Kidney epithelial cell (primary cell): ENCODE measurements around the gene TOP1. TPM values are rescaled to one million over a fixed set of nuclear protein-coding genes. Genes with fewer than 3 reads are reported as not detected.

Source experiments
- DNase-seq: peaks from one replicate; pipeline ENCODE4 v3.0.0-alpha.2; 2010; ENCODE audit warnings: low read depth
- H3K27me3 ChIP-seq: 2 replicates; pipeline ENCODE4 v1.6.0; 2011; ENCODE audit warnings: low read length; ENCODE audit not compliant: control insufficient read depth, insufficient read depth
- H3K36me3 ChIP-seq: 2 replicates; pipeline ENCODE4 v1.5.1; 2011; ENCODE audit warnings: low read length; ENCODE audit not compliant: control insufficient read depth, insufficient read depth
- H3K4me3 ChIP-seq: 2 replicates; pipeline ENCODE4 v1.5.1; 2011; ENCODE audit warnings: low read depth, mild to moderate bottlenecking, control low read depth, low read length
- total RNA-seq: library from RNA; depleted of rRNA; stranded (reverse); fragments of >200 nt; gene quantifications from 2 replicates; pipeline ENCODE4 v1.2.3, GENCODE V29; 2015
- TF ChIP-seq, protein P1 (sequence below): IDR thresholded peaks from 2 replicates; pipeline ENCODE4 v1.5.1; 2011; ENCODE audit warnings: mild to moderate bottlenecking, moderate library complexity, low read length, control low read depth, inconsistent platforms; ENCODE audit not compliant: insufficient read depth, poor library complexity, severe bottlenecking

Gene TOP1
- total RNA-seq, 1 donor from 2014 or later: 38.0 TPM

DNA sequence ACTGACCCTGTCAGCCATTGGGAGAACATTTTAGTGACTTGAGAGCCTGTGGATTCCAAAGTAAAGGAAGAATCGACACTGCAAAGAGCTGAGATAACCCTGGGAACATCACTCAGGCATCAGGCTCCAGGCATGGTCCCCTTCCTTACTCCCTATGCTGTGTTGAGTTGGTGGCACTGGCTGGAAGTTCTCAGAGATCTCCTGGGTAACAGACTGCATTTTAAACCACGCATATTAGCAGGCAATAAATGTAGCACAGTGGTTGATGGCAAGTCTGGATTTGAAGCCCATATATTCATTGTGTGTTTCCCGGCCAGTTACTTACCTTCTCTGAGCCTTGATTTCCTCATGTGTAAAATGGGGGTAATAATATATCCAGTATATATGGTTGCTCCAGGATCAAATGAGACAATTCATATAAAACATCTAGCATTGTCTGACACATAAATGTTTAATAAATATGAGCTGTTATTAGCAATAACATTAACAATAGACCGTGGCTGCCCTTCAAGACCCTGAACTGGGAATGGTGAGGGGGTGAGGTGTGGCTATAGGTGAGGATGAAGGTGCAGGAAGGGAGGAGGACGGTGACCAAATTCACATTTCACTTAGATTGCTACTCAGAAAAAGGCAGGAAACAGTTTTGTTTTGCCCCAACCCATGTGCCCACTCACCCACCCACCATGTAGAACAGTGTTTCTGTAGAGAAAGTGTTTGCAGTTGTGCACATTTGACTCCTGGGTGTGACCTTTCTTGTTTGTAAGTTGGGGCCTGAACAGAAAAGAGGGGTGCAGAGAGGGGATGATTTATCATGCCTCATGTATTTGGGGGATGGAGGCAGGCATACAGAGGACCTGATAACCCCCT lies 110.8 kb downstream of the TOP1 start:
- DNase-seq: no peak
- Histone ChIP-seq H3K36me3 (no peaks in the 10 kb centered on the region), H3K4me3 (peak overlapping the region; percentile 84), H3K27me3 (no peaks in the 10 kb centered on the region)
- TF ChIP-seq, protein P1, sequence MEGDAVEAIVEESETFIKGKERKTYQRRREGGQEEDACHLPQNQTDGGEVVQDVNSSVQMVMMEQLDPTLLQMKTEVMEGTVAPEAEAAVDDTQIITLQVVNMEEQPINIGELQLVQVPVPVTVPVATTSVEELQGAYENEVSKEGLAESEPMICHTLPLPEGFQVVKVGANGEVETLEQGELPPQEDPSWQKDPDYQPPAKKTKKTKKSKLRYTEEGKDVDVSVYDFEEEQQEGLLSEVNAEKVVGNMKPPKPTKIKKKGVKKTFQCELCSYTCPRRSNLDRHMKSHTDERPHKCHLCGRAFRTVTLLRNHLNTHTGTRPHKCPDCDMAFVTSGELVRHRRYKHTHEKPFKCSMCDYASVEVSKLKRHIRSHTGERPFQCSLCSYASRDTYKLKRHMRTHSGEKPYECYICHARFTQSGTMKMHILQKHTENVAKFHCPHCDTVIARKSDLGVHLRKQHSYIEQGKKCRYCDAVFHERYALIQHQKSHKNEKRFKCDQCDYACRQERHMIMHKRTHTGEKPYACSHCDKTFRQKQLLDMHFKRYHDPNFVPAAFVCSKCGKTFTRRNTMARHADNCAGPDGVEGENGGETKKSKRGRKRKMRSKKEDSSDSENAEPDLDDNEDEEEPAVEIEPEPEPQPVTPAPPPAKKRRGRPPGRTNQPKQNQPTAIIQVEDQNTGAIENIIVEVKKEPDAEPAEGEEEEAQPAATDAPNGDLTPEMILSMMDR: no peak

DNA sequence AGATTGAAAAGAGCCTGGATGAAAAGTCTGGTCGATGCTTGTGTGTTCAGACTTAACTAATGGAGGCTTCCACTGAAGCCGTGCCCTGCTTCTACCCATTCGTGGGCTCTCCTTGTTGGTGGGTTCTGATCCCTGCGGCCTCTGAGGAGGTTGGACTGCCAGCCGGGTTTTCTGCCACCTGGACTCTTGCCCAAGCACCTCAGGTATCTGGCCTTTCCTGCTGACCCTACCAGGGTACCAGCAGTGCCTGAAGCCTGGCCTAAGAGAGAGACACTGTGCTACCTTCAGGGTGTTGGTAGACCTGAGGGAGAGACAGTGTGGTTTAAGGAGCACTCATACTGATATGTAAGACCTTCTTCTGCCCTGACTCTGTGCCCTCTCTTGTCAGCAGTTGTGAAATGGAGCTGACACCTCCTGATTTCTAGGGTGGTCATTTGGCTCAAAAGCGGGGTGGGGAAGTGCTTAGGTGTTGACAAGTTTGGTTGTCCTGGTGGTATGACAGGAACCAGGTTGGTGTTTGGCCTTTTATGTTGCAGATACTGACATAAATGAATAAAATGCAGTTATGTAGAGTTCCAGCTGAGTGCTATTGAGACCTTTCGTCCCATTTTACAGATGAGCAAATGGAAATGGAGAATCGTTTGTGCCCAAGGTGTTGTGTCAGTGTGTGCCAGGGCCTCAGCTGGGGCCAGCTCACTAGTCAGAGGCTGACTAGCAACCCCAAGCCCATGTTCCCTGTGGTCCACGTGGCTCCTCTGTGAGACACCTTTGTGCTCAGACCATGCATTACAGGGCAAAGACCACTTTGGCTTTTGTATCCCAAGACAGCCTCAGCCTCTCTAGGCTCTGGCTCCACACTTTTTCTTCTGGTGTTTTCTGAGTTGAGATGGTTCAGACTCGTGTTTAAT lies 111.9 kb downstream of the TOP1 start:
- DNase-seq: no peak
- Histone ChIP-seq H3K36me3 (no peaks in the 10 kb centered on the region), H3K4me3 (no peak overlapping the region), H3K27me3 (no peaks in the 10 kb centered on the region)
- TF ChIP-seq, protein P1: no peak

GRCh38 chr20:41141153-41141815 lies 112.7 kb downstream of the TOP1 start:
- Histone ChIP-seq H3K4me3 (no peak overlapping the region), H3K27me3 (no peaks in the 10 kb centered on the region), H3K36me3 (no peaks in the 10 kb centered on the region)
- TF ChIP-seq, protein P1: no peak
- DNase-seq: no peak

- H3K36me3 ChIP-seq: no peaks in the 10 kb centered on the region
- TF ChIP-seq, protein P1: no peak
- DNase-seq: no peak
- H3K4me3 ChIP-seq: no peak overlapping the region
- H3K27me3 ChIP-seq: no peaks in the 10 kb centered on the region
Measured at GRCh38 chr20:41142245-41142644, 113.6 kb downstream of the TOP1 start.

DNA sequence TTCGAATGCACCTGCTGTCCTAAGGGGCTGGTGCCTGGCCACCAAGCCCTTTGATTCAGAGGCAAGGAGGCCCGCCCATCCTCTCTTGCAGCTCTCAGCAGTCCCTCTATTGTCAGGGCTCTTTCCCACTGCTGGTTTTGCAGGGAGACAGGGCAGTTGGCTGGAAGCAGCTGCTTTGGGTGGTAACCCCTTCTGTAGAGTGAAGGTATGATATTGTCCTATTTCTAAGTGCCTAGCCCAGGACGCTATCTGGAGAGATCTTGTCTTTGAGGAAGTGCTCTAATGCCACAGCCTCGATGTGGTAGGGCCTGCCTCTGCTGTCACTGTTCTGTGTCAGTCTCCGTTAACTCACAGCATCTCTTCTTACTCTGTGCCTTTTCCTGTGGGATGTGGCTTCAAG lies 114.3 kb downstream of the TOP1 start:
- Histone ChIP-seq H3K4me3 (no peak overlapping the region), H3K36me3 (no peaks in the 10 kb centered on the region), H3K27me3 (no peaks in the 10 kb centered on the region)
- DNase-seq: no peak
- TF ChIP-seq, protein P1: no peak
